CD4-positive, alpha-beta T cell treated with Interleukin-1 beta for 1 hour (primary cell): Measurements from ENCODE around the gene ORC1.
A peak's percentile ranks its signal among the peaks of the same experiment; 100 is the strongest.

Experiments
- DNase-seq, 2 donors: peaks; one replicate each; pipeline ENCODE4 v3.0.0-alpha.2; 2020 to 2022

ORC1 gene

DNA sequence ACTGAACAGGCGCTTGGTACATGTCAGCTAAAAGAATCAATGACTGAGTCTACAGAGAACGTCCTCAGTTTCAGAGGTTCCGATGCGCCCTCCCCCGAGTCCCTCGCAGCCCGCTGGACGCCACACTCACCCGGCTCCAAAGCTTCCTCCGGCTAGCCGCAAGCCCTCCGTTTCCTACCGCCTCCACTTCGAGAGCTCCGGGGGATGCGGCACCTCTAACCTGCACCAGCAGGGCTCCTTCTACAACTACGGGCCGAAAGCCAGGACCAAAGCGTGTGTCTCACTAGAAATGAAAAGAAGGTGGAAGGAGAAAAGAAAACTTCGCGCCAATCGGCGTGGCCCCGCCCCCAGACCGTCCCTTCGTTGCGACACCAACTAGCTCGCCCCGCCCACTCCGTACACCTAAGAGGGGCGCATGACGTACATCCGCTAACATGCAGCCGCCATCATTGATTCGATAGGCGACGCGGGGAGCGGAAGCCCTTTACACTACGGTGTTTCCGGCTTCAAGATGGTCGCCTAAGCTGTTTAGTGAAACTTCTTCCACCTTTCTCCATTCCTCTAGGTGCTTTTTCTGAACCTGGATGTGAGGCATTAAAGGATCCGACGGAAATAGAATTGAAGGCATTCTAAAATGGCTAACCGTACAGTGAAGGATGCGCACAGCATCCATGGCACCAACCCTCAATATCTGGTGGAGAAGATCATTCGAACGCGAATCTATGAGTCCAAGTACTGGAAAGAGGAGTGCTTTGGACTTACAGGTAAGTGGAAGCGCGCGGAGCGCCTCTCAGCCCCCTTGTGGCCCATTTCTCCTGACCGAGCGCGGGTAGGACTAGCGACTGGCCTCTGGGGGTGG, at the start of gene ORC1, which contains the start of gene PRPF38A:
TSS of gene ORC1 (minus strand) at position 308 of the 859 bp plus-strand sequence. CDS start 2,200 bp downstream, outside the sequence.
TSS of gene PRPF38A (plus strand) at position 487 of the 859 bp plus-strand sequence. CDS start at position 635, 148 bp downstream.
- DNase-seq = peak; percentile 96 to 97

DNA sequence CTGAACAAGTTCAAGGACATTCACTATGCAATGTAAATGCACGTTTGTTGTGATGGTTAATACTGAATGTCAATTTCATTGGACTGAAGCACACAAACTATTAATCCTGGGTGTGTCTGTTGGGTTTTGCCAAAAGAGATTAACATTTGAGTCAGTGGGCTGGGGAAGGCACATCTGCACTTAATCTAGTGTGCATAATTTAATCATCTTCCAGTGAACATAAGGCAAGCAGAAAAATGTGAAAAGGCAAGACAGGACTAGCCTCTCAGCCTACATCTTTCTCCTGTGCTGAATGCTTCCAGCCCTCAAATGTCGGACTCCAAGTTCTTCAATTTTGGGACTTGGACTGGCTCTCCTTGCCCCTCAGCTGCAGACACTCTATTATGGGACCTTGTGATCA, 40.2 kb upstream of the ORC1 start:
- DNase-seq = no peak

DNA sequence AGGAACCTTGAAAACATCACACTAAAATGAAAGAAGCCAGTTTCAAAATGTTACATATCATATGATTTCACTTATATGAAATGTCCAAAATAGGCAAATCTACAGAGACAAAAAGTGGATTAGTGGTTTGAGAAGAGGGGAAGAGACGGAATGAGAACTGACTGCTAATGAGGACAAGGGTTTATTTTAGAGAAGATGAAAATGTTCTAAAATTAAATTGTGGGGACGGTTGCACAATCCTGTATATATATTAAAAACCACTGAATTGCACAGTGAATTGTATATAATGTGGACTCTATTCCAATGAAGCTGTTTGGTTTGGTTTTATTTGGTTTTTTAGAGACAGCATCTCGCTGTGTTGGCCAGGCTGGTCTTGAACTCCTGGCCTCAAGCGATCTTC, 35.8 kb upstream of the ORC1 start:
- no peak for DNase-seq

DNA sequence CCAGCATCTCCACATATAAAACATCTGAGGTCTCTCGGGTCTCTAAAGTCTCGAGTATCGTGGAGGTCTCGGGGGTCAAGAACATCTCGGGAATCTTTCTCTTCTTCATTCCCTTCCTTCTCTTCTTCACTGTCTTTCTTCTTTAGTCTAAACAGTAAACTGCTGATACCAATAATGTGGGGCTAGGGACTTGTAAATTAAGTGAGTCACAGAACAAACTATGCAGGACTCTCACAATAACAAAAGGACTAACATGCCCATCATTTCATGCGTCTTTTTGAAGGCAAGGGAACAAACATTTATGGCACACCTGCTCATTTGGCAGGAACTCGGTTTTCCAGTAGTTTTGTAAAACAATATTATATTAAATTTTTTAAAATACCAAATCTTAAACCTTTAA, 32.6 kb upstream of the ORC1 start:
- no peak for DNase-seq

GRCh38 chr1:52435650-52436049, 31.4 kb upstream of the ORC1 start:
- DNase-seq = no peak

- no peak for DNase-seq
Measured at GRCh38 chr1:52435211-52435610, 31.0 kb upstream of the ORC1 start.

GRCh38 chr1:52432807-52433206, 28.6 kb upstream of the ORC1 start:
- DNase-seq = no peak

DNA sequence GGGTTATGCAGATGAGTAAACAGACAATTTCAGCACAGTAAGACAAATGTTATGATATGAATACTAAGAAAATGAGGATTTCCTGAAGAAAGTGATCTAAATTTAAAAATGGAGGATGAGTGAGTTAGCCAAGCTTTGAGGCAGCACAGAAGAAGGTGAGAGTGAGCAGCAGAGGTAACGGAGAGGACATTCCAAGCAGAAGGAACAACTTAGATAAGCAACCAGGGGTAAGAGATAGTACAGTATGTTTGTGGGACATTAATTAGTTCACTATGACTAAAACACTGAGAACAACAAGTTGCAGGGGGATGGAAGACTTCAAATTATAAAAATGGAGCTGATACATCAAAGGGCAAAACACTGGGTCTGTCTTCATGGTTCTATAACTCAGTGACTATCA, 22.9 kb upstream of the ORC1 start:
- DNase-seq = no peak

DNA sequence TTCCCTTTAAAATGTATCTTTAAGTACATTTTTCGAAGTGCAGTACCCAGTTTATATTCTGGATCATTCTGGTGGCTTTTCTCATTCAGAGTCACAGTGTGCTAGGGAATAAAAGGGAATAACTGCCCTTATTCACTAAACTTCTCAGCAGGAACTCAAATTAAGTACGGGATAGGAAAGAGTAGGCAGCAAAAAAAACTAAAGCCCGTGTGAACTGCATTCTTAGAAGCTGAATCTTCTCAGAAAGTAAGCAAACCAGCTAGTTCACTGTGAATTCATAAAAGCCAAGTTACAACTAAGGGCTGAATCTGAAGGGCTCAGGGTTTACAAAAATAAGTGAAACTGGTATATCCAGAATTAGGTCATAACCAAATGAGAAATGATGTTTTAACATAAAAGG, 22.1 kb upstream of the ORC1 start:
- no peak for DNase-seq

- peak in 1 of 2 donors; percentile 12 for DNase-seq
Measured at GRCh38 chr1:52424813-52425212, 20.6 kb upstream of the ORC1 start.

GRCh38 chr1:52424231-52424636, 20.0 kb upstream of the ORC1 start:
- DNase-seq = peak; percentile 30 to 75

DNA sequence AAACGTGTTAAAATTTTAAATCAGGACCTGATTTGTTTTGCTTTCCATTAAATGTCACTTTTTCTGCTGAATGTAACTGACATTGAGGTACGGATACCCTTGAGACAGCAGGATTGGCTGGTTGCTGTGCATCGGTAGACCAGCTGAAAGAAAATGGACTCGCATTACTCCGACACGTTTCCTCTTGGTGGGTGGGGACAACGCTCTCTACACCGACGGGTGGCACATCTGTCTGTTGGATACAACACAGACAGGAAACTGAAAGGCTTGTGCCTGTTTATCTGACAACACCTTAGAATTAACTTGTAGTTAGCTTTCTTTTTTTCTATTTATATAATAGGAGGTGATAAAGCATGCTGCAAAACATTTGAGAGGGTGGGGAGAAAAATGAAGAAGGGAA, 19.5 kb upstream of the ORC1 start:
- DNase-seq = peak; percentile 78 to 85

DNA sequence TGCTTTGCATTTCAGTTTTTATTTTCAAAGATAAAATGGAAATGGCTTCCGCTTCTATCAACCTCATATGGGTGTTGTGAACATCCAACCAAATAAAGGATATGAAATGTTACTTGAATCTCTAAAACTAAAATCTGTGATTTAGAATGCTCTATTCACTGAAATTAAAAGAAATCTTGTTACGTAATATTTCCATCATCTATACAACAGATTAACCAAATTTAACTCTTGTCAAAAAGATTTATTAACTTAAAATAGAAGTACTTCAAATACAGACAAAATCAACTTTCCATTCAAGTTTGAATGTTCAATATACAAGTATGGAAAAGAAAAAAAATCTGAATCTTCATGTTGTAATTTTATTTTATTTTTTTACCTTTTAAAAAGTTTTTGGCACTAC, 18.8 kb upstream of the ORC1 start:
- DNase-seq = no peak

DNA sequence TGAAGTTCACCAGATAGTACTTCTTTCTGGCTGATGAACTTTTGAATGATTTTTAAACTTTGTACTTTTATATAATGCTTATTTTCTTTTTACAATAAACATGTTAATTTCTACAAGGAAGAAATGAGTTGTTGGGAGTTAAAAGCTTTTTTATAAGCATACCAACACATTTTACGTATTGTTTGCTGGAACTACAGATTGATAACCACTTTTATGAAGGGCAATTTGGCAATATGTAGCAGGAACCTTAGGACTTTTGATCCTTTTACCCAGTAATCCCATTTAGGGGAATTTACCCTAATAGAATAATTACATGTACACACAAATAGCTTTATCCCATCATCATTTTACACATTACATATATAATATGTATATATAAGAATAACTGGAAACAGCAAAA, 16.5 kb upstream of the ORC1 start:
- no peak for DNase-seq

DNA sequence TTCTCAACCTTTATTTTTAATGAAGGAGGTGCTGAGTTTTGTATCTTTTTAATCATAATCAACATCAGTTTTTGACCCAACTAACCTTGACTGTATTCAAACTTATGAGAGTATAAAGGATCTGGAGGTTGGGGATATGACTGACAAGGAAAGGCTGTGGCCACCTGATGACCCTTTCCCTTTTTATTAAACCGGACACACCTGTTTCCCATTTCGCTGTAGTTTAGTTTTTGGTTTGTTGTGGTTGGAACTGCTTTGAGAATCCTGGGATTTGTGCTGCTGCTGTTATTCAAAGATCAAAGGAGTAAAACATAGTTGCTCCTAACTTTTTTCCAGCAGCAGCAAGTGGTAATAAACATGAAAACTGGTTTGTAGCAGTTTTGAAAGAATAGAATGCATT, 12.6 kb upstream of the ORC1 start:
- no peak for DNase-seq

DNA sequence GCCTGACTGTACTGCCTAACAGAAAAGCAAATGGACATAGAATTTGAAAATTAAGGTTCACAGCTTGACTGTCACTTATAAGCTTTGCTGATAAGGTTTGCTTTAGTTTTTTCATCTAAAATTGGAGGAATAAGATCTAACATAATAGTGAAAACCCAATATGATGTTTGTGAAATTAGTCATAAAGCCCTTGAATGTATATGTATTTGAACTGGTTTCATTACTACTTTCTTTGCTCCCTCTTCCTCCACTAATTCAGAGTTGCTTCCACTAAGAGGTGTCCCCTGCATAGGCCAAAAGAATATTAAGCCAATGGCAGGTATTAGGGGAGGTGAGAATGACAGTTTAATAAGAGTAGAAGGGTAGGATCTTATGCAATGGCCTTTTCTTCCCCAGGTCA, 10.7 kb upstream of the ORC1 start:
- no peak for DNase-seq

DNA sequence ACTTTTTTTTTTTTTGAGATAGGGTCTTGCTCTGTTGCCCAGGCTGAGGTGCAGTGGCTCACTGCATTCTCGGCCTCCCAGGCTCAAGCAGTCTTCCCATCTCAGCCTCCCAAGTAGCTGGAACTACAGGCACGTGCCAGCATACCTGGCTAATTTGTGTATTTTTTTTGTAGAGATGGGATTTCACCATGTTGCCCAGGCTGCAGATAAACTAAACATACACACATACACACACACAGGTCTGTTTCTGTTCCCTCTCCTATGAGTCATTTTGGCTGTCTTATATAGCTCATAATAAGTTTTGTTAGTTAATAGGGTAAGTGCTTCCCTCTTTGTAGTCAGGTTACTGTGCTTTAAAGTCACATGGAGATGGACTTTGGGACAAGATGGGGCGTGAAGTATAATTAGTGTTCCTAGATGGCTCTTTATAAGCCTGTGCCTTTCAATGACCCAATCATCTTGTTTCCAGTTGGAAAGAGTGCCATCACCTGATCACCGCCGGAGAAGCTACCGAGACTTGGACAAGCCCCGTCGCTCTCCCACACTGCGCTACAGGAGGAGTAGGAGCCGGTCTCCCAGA, 9.3 kb upstream of the ORC1 start:
- no peak for DNase-seq

- no peak for DNase-seq
Measured at GRCh38 chr1:52404975-52405338, 734 bp upstream of the ORC1 start.

DNA sequence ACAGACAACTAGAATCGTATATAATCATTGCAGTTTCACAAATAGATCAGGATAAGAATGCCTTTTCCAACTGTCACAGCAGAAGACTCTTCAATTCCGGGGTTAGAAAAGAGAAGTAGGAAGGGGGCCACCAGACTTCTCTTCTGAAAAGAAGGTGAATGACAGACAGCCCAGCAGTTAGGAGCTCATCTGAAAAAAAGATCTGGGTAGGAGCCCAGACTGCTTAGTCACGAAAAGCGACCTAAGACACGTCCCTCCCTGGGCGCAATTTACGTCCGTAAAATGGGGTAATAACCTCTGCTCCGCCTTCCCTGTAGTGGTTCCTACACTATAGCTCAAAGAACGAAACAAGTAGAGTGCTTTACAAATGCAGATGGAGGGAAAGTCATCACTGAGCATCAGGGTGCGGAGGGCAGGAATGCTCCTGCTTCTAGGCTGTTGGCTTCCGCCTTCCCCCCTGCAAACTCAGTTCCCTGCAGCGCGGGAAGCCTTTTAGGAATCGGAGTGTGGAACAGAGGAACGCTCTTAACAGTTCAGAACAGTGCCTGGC, 582 bp downstream of the ORC1 start:
- DNase-seq = peak; percentile 45 to 58

DNA sequence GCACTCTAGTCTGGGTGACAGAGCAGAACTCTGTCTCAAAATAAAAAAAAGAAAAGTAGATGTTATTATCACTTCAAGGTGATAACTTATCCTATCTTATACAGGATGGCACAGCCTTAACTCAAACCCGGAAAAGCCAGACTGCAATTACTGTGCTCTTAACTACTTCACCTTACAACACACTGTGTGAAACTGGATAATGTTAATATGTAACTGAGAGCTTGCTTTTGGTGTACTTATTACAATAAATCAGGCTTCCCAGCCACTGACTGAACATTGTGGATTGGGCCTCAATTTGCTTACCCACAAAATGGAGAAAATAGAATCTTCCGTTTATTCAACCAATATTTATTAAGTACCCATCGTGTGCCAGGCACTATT, 1.4 kb downstream of the ORC1 start:
- DNase-seq = no peak

GRCh38 chr1:52400131-52400530, 4.1 kb downstream of the ORC1 start:
- no peak for DNase-seq

DNA sequence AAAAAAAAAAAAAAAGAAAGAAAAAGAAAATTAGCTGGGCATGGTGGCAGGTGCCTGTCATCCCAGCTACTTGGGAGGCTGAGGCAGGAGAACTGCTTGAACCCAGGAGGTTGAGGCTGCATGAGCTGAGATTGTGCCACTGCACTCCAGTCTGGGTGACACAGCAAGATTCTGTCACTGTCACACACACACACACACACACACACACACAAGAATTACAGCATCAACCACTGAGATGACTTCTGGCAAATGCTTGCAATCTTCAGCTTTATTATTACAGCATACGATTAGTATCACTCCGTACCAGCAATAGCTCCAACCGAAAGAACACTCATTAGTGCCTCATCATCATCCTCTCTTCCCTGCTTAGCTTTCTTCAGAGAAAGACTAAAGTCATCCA, 4.6 kb downstream of the ORC1 start:
- DNase-seq = no peak

DNA sequence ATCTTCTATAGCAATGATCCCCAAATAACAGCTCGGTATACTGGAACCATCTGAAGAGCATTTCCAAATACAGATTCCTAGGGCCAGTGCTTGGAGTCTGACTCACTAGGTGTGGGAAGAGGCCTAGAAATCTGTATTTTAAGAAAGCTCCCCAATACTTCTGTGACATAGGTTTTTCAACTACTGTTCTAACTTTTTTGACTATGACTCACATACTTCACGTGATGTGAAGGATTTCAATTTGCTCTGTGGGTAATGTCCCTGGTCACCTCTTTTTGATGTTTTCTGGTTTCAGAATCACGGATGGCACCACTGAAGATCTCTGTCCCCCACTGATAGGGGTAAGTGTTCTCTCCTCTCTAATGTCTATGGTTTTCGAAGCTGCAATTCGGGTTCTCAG, 11.0 kb downstream of the ORC1 start:
- DNase-seq = no peak

DNA sequence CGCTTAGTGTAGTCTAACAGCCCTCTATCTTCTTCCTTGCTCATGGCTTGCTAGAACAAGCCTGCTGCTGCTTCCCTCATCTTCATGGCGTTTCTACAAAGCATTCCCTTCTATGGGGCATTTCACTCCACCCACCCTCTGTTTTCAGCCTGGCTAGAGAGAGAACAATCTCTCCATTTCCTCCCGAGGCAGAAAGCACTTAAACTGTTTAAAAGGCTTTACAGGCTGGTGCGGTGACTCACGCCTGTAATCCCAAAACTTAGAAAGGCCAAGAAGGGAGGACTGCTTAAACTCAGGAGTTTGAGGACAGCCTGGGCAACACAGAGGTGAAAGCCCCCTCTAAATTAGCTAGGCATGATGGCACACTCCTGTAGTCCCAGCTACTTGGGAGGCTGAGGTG, 17.8 kb downstream of the ORC1 start:
- DNase-seq = no peak
